ENCODE results near the gene TTC34. TPM values are rescaled to one million over a fixed set of nuclear protein-coding genes. Genes with fewer than 3 reads are reported as not detected.
A peak's percentile ranks its signal among the peaks of the same experiment; 100 is the strongest.

The TTC34 gene
- total RNA-seq, 1 experiment from 2014 or later, result 1.3 TPM

DNA sequence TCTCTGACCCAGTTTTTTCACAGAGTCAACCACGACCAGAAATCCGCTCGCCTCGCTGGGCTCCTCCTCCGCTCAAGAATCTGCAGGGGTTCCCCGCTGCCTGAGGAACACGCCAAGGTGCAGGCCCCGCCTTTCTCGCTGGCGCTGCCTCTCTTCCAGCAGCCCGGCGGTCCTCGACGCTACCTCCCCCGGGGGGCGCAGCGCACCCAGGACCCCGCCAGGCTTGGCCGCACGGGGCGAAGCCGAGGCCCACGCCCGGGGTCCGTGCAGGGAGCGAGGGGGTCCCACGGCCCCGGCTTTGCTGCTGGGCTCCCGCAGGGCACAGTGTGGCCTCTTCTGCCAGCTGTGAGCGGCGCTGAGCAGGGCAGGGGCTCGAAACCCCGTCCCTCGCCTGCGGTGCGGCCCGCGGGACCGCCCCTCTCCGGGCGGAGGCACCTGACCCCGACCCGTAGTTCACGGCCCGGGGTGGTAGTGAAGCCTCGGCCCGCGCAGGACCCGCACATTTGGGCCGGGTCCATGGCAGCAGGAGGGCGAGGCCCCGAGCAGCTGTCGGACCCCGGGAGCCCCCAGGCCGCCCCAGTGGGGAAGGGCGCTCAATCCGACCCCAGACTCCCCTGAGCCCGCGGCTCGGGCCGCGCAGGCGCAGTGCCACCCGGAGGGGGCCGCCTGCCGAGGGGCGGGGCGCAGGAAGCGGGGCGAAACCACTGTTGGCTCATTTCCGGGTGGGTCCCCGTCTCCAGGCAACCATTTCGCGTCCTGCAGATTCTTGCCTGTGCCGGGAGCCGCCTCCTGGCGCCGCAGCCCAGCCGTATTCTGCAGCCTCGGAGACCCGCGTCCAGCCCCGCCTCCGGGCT is 158.7 kb downstream of the TTC34 start:
- H2AFZ ChIP-seq (ENCODE audit: low read depth, low read length, poor library complexity, severe bottlenecking), result no peak overlapping the region
- peaks cover 6 to 28% of the 10 kb centered on the region in 2 experiments; a peak in 3 of 4 replicates for H3K4me1 ChIP-seq (ENCODE audit: control insufficient read depth in 1 of 2, insufficient read depth in 2 of 2, low read length in 2 of 2)
- POLR2A ChIA-PET, result no interaction called here
- H3K27ac ChIP-seq (ENCODE audit: low read depth, low read length), result peak overlapping the region; percentile 92
- no peaks in the 10 kb centered on the region for H4K20me1 ChIP-seq (ENCODE audit: insufficient read depth)
- peak; percentile 84 for ATAC-seq
- peak; percentile 73 for DNase-seq (ENCODE audit: low read depth, low spot score)
- intact Hi-C loops (cut with micrococcal nuclease), result loop anchor here (2.0 to 5.0 kb wide), 3 partner anchors 56 to 230 kb away; partner anchors contain the start of genes PEX10 and PRXL2B
- peaks cover 2 to 4% of the 10 kb centered on the region in 2 experiments; a peak in 1 of 4 replicates for H3K9me3 ChIP-seq (ENCODE audit: control insufficient read depth in 1 of 2, insufficient read depth in 1 of 2, low read depth in 1 of 2, low read length in 2 of 2)
- H3K9me2 ChIP-seq (ENCODE audit: insufficient read depth), result no peaks in the 10 kb centered on the region
- peak overlapping the region; percentile 99 for H3K4me2 ChIP-seq (ENCODE audit: low read length)
- CTCF ChIA-PET, result no interaction called here
- RAD21 ChIA-PET (ENCODE audit: low non-redundant PET in 1 of 2, low total read pairs in 2 of 2, uncharacterized antibody in 2 of 2, unreplicated experiment in 2 of 2), result no interaction called here
- peak overlapping the region; percentile 82 to 92 for H3K4me3 ChIP-seq (replicated peaks in 1 of 2; ENCODE audit: low read depth in 1 of 2, low read length in 2 of 2)
- no peaks in the 10 kb centered on the region for H3K36me3 ChIP-seq (ENCODE audit: control insufficient read depth in 1 of 2, insufficient read depth in 2 of 2, low read length in 2 of 2)
- BruUV-seq (replicated peaks), result no TSS peak
- H3K79me2 ChIP-seq (ENCODE audit: insufficient read depth, low read length), result peaks cover 13% of the 10 kb centered on the region; the same call in 1 of the 2 replicates
- peak overlapping the region; percentile 92 for H3K9ac ChIP-seq (ENCODE audit: low read length)
- no peaks in the 10 kb centered on the region for H3K27me3 ChIP-seq (ENCODE audit: insufficient read depth, low read length)
- TF ChIP-seq POLR2AphosphoS5 (IDR thresholded peaks at IDR 0.05; ENCODE audit: low read depth, low read length) (peak; percentile 92), TCF7L2 (IDR thresholded peaks at IDR 0.05; ENCODE audit: borderline replicate concordance, extremely low read depth, insufficient read depth, insufficient read length) (peak; percentile 17), EZH2 (IDR thresholded peaks at IDR 0.05) (no peak), YY1 (IDR thresholded peaks at IDR 0.05; ENCODE audit: extremely low read depth, insufficient replicate concordance, low read depth, low read length) (no peak), SP1 (IDR thresholded peaks at IDR 0.05; ENCODE audit: low read depth) (no peak), EZH2phosphoT487 (IDR thresholded peaks at IDR 0.05; ENCODE audit: borderline replicate concordance) (no peak), SRF (IDR thresholded peaks at IDR 0.05; ENCODE audit: low read depth) (no peak), FOSL1 (IDR thresholded peaks at IDR 0.05; ENCODE audit: low read depth) (no peak), ZNF274 (IDR thresholded peaks at IDR 0.05; ENCODE audit: low read depth, low read length) (no peak), POLR2A (IDR thresholded peaks at IDR 0.05; ENCODE audit: borderline replicate concordance, extremely low read depth, insufficient read depth, insufficient read length) (peak; percentile 42), RAD21 (IDR thresholded peaks at IDR 0.05; ENCODE audit: low read depth) (no peak), JUND (IDR thresholded peaks at IDR 0.05) (no peak), ZFX (IDR thresholded peaks at IDR 0.05) (peak; percentile 83)
- TF ChIP-seq, protein P1, sequence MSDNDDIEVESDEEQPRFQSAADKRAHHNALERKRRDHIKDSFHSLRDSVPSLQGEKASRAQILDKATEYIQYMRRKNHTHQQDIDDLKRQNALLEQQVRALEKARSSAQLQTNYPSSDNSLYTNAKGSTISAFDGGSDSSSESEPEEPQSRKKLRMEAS (IDR thresholded peaks at IDR 0.05), result peak; percentile 49
- TF ChIP-seq, protein P2, sequence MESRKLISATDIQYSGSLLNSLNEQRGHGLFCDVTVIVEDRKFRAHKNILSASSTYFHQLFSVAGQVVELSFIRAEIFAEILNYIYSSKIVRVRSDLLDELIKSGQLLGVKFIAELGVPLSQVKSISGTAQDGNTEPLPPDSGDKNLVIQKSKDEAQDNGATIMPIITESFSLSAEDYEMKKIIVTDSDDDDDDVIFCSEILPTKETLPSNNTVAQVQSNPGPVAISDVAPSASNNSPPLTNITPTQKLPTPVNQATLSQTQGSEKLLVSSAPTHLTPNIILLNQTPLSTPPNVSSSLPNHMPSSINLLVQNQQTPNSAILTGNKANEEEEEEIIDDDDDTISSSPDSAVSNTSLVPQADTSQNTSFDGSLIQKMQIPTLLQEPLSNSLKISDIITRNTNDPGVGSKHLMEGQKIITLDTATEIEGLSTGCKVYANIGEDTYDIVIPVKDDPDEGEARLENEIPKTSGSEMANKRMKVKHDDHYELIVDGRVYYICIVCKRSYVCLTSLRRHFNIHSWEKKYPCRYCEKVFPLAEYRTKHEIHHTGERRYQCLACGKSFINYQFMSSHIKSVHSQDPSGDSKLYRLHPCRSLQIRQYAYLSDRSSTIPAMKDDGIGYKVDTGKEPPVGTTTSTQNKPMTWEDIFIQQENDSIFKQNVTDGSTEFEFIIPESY (IDR thresholded peaks at IDR 0.05; ENCODE audit: extremely low read depth, insufficient replicate concordance, low read length), result peak; percentile 11
- TF ChIP-seq, protein P3, sequence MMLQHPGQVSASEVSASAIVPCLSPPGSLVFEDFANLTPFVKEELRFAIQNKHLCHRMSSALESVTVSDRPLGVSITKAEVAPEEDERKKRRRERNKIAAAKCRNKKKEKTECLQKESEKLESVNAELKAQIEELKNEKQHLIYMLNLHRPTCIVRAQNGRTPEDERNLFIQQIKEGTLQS (IDR thresholded peaks at IDR 0.05), result no peak
- TF ChIP-seq, protein P4, sequence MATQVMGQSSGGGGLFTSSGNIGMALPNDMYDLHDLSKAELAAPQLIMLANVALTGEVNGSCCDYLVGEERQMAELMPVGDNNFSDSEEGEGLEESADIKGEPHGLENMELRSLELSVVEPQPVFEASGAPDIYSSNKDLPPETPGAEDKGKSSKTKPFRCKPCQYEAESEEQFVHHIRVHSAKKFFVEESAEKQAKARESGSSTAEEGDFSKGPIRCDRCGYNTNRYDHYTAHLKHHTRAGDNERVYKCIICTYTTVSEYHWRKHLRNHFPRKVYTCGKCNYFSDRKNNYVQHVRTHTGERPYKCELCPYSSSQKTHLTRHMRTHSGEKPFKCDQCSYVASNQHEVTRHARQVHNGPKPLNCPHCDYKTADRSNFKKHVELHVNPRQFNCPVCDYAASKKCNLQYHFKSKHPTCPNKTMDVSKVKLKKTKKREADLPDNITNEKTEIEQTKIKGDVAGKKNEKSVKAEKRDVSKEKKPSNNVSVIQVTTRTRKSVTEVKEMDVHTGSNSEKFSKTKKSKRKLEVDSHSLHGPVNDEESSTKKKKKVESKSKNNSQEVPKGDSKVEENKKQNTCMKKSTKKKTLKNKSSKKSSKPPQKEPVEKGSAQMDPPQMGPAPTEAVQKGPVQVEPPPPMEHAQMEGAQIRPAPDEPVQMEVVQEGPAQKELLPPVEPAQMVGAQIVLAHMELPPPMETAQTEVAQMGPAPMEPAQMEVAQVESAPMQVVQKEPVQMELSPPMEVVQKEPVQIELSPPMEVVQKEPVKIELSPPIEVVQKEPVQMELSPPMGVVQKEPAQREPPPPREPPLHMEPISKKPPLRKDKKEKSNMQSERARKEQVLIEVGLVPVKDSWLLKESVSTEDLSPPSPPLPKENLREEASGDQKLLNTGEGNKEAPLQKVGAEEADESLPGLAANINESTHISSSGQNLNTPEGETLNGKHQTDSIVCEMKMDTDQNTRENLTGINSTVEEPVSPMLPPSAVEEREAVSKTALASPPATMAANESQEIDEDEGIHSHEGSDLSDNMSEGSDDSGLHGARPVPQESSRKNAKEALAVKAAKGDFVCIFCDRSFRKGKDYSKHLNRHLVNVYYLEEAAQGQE (IDR thresholded peaks at IDR 0.05; ENCODE audit: low read depth), result no peak
- TF ChIP-seq, protein P5, sequence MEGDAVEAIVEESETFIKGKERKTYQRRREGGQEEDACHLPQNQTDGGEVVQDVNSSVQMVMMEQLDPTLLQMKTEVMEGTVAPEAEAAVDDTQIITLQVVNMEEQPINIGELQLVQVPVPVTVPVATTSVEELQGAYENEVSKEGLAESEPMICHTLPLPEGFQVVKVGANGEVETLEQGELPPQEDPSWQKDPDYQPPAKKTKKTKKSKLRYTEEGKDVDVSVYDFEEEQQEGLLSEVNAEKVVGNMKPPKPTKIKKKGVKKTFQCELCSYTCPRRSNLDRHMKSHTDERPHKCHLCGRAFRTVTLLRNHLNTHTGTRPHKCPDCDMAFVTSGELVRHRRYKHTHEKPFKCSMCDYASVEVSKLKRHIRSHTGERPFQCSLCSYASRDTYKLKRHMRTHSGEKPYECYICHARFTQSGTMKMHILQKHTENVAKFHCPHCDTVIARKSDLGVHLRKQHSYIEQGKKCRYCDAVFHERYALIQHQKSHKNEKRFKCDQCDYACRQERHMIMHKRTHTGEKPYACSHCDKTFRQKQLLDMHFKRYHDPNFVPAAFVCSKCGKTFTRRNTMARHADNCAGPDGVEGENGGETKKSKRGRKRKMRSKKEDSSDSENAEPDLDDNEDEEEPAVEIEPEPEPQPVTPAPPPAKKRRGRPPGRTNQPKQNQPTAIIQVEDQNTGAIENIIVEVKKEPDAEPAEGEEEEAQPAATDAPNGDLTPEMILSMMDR (IDR thresholded peaks at IDR 0.05 in 2 of 3, conservative IDR thresholded peaks at IDR 0.05 in 1 of 3; ENCODE audit: borderline replicate concordance in 1 of 3, insufficient read depth in 1 of 3, low read depth in 2 of 3, low read length in 2 of 3), result no peak
